T-helper 22 cell (primary cell): ENCODE data around the gene CD2.
"Not testable (repeated sequence)": the region's sequence is repeated elsewhere in the genome, so short reads cannot be mapped to it uniquely, and the experiment has no call there.

Source experiments
- DNase-seq: peaks from one replicate; pipeline ENCODE4 v3.0.0-alpha.2; 2020; ENCODE audit warnings: low read depth

The CD2 gene

DNA sequence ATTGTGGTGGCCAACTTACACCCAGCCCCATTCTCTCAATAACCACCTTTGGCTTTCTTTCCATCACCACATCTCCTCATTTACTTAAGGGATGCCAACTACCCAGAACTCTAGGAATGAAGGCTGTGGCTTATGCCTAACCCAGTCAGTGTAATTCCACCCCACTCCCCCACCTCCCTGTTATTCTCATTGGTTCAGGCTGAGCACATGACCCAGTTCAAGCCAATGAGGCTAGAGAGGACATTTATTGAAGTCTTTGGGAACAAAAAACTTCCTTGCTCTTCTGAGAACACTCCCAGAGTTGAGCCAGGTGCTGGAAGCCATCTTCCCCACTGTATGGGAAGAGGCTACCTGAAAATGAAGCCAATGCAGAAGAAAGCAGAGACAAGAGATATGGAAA is 22.8 kb upstream of the CD2 start:
- DNase-seq = no peak

DNA sequence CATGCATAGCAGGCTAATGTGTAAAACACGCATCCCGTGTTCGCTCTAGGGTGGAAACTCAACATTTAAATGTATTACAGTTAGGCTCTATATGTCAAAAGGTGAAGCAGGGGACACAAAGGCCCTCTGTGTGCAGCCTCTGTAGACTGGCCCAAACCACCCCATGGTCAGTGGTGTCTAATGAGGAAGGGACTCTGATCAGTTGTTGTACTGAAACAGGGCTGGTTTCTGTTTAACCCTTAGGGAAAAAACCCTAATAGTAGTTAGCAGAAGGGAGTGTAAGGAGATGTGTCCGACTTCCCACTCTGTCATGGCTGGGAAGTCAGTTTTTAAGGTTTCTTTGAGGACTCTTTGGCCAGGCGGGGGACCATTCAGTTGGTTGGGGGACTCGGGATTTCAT is 21.5 kb upstream of the CD2 start:
- no peak for DNase-seq

DNA sequence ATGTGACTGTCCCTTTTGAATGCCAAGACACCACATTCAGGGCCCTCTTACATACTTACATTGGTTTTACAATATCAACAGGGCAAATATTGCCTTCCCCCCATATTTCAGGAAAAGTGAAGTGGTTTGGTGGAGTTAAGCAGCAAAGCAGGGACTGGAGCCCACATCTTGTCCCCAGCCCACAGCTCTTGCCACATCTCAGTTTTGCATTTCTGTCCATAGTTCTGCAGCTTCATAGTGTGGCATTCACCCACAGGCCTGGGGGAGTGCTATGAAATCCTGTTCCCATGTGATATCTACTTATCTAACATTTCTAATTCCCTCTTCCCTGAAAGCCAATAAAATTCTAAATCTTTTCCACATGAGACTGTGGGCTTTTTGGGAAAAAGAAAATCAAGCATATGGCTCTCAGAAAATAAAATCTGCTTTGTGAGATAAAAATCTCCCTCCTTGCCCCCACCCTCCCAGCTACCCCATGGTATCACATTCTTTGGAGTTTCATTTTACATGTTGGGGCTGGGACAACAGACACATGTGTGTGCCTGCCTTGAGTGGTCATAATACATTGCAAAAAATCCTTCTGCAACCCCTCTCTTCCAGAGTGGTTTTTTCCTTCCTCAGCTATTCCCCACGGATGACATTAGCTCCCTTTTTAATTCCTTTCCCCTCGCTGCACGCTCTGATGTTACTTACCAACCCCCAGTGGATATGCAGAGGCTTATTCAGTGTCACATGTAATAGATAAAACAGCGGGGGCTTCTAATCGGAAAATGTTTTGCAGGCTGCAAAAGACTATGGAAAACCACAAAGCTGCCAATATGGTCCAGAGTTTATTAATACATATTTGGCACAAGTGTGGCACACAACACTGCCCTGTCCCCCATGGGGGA is 20.5 kb upstream of the CD2 start:
- DNase-seq = no peak

- no peak for DNase-seq
Observed at GRCh38 chr1:116735246-116735645, 19.0 kb upstream of the CD2 start.

GRCh38 chr1:116737020-116737854 is 17.0 kb upstream of the CD2 start:
- DNase-seq = peak; percentile 58

- DNase-seq = no peak
Observed at GRCh38 chr1:116737855-116738321, 16.3 kb upstream of the CD2 start.

DNA sequence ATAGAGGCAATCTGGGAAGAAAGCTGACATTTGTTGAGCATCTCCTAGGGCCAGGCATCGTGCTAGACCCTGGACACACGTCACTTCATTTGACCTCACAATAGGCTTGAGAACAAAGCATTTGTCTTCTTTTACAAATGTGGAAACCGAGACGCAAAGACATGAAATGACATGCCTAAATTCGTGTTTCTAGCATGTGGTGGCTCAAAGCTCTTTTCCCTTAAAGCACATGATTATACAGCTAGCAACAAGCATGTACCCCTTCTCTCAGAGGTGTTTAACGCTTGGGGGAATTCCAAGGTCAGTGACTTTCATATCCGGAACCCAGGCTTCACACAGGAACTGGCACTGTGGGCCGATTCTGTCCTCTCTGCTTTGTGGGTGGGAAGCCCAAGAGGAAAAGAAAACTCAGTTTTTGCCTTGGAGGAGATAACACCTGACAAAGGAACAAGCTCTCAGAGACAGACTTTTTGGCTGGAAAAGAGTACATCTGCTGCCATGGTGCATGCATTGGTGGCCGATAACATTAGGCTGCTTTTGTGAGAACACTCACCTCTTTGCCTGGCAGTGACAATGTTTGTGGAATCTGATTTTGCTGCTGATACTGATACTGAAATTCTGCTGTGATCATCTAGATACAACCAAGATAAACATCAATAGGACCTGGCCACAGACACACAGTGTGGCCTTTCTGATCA is 15.4 kb upstream of the CD2 start:
- DNase-seq = peak; percentile 70

DNA sequence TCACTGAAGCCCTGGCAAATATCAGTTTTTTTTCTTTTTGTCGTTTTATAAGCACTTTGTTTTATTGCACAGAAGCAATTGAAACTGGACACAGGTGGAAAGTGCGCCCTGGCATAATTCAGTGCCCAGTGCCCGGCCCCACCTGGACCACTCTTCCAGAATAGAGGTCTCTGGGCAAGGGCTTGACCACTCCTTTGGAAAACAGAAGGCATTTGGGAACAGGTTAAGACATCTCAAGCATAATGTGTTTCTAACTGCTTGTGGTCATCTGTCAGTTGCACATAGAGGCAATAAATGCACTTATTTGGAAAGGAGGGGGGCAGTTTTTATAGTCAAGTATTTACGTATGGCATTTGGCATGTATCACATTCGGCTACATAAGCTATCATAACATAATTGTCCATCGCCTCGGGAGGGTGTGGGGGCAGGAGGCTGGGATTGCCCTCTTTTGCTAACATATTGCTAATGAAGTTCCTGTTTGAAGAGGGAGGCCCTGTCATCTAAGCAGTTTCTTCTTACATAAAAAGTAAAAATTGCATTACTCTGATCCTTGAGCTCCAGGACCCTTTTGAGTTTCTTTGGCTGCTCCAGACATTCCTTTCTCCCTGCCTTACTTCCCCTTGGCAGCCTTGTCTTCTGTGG is 14.7 kb upstream of the CD2 start:
- no peak for DNase-seq

DNA sequence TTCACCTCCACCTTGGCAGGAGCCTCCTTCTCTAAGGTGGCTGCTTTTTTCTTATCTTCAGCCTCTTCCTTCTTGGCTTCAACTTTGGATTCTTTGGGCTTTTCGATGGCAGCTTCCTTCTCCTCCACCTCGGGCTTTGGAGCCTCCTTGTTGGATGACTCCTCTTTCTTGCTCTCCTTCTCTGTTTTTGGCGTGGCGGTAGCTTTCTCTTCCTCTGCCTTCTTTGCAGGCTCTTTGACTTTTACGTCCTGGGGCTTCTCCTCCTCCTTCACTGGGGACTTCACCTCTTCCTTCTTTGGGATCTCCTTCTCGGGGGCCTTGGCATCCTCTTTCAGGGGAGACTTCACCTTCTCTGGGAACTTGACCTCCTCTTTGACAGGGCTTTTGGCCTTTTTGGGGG is 13.9 kb upstream of the CD2 start:
- DNase-seq = no peak

- DNase-seq = no peak
Observed at GRCh38 chr1:116740746-116741145, 13.5 kb upstream of the CD2 start.

DNA sequence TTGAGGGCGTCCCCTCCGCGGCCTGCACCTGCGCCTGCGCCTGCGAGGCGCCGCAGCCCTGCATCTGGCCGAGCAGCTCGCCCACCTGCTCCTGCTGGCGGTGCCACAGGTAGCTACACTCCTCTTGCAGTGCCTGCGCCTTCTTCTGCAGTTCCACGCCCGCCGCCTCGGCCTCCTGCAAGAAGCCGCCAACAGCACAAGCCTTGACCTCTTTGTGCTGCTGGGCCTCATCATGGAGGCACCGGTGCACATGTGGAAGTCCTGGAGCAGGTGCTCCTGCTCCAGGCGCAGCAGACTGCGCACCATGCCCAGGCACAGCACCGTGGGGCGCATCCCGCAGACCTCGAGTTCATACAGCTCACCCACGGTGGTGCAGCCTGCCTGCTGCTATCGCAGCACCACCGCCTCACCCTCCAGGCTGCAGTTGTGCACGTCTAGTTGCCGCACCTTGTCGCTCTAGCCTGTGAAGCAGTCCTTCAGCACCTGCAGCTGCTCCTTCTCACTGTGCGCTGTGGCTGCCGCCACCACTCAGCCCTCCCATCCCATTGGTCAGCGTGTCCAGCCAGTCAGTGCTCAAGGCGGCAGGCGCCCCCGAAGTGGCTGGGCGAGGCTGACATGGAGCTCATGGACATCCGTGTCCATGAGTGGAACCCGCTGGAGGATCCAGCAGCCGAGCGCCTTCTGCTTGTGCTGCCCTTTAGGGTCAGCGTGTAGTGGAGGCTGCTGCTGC is 12.2 kb upstream of the CD2 start:
- DNase-seq = no peak

- no peak for DNase-seq
Observed at GRCh38 chr1:116743535-116743934, 10.7 kb upstream of the CD2 start.

- DNase-seq = no peak
Observed at GRCh38 chr1:116748272-116748671, 6.0 kb upstream of the CD2 start.

GRCh38 chr1:116751146-116751545 is 3.1 kb upstream of the CD2 start:
- no peak for DNase-seq

- no peak for DNase-seq
Observed at GRCh38 chr1:116751621-116752020, 2.6 kb upstream of the CD2 start.

DNA sequence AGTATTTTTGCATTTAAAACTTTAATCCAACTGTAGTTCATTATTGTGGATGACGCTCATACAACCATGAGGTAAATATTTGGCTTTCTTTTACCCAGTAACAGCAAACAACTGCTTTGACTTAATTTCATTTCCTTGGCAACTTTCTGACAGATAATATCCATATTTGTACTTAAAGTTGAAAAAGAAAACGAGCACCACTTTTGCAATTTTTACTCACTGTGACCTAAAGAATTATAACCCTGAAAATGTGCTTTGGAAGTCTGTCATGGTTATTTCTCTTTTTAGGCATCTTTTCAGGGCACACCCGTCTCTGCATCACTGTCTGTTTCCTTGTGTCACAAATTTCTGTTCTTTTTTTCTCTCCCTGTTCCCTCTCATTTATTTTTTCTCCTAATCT is 918 bp upstream of the CD2 start:
- no peak for DNase-seq

GRCh38 chr1:116755066-116755465 is 836 bp downstream of the CD2 start:
- no peak for DNase-seq

- no peak for DNase-seq
Observed at GRCh38 chr1:116755681-116756080, 1.5 kb downstream of the CD2 start.

DNA sequence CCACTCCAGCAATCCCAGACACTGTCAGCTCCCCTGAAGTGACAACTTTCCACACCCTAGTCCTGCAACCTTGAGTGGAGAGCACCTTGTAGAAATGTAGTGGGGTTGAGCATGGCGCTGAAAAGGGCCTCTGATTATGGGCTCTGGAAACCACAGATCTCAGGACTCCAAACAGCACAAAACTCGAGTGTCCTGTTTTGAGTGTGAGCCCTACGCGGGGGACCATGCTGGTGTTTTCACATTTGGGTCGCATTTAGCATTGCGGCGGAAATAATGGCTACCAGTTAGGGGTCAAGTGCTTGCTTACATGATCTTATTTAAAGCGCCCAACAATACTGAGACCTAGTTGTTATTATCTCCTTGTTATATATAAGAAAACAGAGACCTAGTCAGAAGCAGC is 1.9 kb downstream of the CD2 start:
- not testable (repeated sequence) for DNase-seq

DNA sequence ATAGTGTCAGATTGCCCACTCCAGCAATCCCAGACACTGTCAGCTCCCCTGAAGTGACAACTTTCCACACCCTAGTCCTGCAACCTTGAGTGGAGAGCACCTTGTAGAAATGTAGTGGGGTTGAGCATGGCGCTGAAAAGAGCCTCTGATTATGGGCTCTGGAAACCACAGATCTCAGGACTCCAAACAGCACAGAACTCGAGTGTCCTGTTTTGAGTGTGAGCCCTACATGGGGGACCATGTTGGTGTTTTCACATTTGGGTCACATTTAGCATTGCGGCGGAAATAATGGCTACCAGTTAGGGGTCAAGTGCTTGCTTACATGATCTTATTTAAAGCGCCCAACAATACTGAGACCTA is 4.2 kb downstream of the CD2 start:
- DNase-seq = not testable (repeated sequence)

- no peak for DNase-seq
Observed at GRCh38 chr1:116759636-116760035, 5.4 kb downstream of the CD2 start.
